K562 (cell line): ENCODE results near the gene KCTD16. TPM values are rescaled to one million over a fixed set of nuclear protein-coding genes. Genes with fewer than 3 reads are reported as not detected.

Experiments used
- ATAC-seq: fragments of 200-7000 bp; cut with Tn5 transposase; 3 replicates; pipeline ENCODE4 v1.9.1; 2020; ENCODE audit warnings: moderate library complexity
- BruUV-seq: library from RNA; stranded (reverse); fragments of 400-500 nt; replicated peaks from 2 replicates; lab custom pipeline; 2021; lab: Mats Ljungman, UMichigan
- CTCF ChIA-PET: fragments of 300-600 bp; formaldehyde crosslinking; extraction: SDS; loops from one replicate; lab custom pipeline; 2021; ENCODE audit warnings: low intra/inter-chr PET ratio; lab: Yijun Ruan, JAX
- POLR2A ChIA-PET: fragments of 300-600, 350-650 bp; sonication (Branson Sonifier 250); formaldehyde crosslinking; extraction: SDS; loops from one replicate; lab custom pipeline; 2021; ENCODE audit warnings: antibody characterized with exemption, inconsistent platforms; lab: Yijun Ruan, JAX
- DNase-seq, 4 experiments: peaks; one replicate each; pipeline versions ENCODE4 v3.0.0 to v3.0.0-alpha.2; 2011 to 2018; ENCODE audit warnings: low spot score in 3 of 4, mixed read lengths in 3 of 4; ENCODE audit errors: extremely low read depth in 1 of 4
- FAIRE-seq: peaks from 2 replicates; lab custom pipeline; 2011; peaks lifted over from hg19 to GRCh38; lab: Jason Lieb, UNC
- H2AFZ ChIP-seq: 2 replicates; pipeline ENCODE4 v1.6.0; 2011; ENCODE audit warnings: low read depth, low read length, control low read depth, inconsistent platforms
- H3K27ac ChIP-seq: fragments of 200-600 bp; 3 replicates; pipeline ENCODE4 v1.8.0; 2011; ENCODE audit warnings: low read depth, mild to moderate bottlenecking, control low read depth, inconsistent platforms, low read length, moderate library complexity, mixed read lengths; ENCODE audit errors: extremely low read depth
- H3K27me3 ChIP-seq, 2 experiments: fragments of 300-600 bp in 1 of 2; 2 replicates in 1 of 2; 3 replicates in 1 of 2; pipeline versions ENCODE4 v1.6.0 to v1.8.0; 2011; ENCODE audit warnings: inconsistent platforms in 2 of 2, low read length in 2 of 2, mild to moderate bottlenecking in 1 of 2, mixed read lengths in 1 of 2, moderate library complexity in 1 of 2; ENCODE audit not compliant: control insufficient read depth in 2 of 2, insufficient read depth in 2 of 2
- H3K36me3 ChIP-seq: fragments of 300-600 bp; 3 replicates; pipeline ENCODE4 v1.8.0; 2011; ENCODE audit warnings: mild to moderate bottlenecking, low read length, inconsistent platforms; ENCODE audit not compliant: control insufficient read depth, insufficient read depth
- H3K4me1 ChIP-seq, 2 experiments: fragments of 200-600 bp in 1 of 2; replicated peaks in 1 of 2; 2 replicates in 1 of 2; 3 replicates in 1 of 2; pipeline versions ENCODE4 v1.5.1 to v1.8.0; 2011; ENCODE audit warnings: inconsistent platforms in 2 of 2, low read length in 2 of 2, mild to moderate bottlenecking in 1 of 2, mixed read lengths in 1 of 2, moderate library complexity in 1 of 2; ENCODE audit not compliant: control insufficient read depth in 2 of 2, insufficient read depth in 2 of 2
- H3K4me2 ChIP-seq: 2 replicates; pipeline ENCODE4 v1.6.1; 2011; ENCODE audit warnings: low read length, control low read depth, inconsistent platforms, mixed read lengths; ENCODE audit not compliant: insufficient read depth
- H3K4me3 ChIP-seq: fragments of 200-600 bp; sonication (generic), shearing (Covaris generic); 2 replicates; pipeline ENCODE4 v1.5.1; 2016; ENCODE audit warnings: control low read depth, inconsistent platforms
- H3K79me2 ChIP-seq: fragments of 200-600 bp; 3 replicates; pipeline ENCODE4 v1.8.0; 2011; ENCODE audit warnings: low read length, inconsistent platforms; ENCODE audit not compliant: control insufficient read depth, insufficient read depth
- H3K9ac ChIP-seq, 2 experiments: 2 replicates each; pipeline versions ENCODE4 v1.6.0 to v1.6.1; 2011; ENCODE audit warnings: low read depth in 2 of 2, low read length in 2 of 2, control low read depth in 1 of 2, inconsistent platforms in 1 of 2, mild to moderate bottlenecking in 1 of 2, mixed read lengths in 1 of 2; ENCODE audit not compliant: insufficient read depth in 1 of 2
- H3K9me1 ChIP-seq: one replicate; pipeline ENCODE4 v1.6.0; 2011; ENCODE audit warnings: inconsistent platforms, mild to moderate bottlenecking, low read length, moderate library complexity; ENCODE audit not compliant: control insufficient read depth, insufficient read depth
- H3K9me3 ChIP-seq: replicated peaks from 2 replicates; pipeline ENCODE4 v1.5.1; 2011; ENCODE audit warnings: low read depth, low read length, inconsistent platforms; ENCODE audit not compliant: control insufficient read depth, insufficient read depth
- H4K20me1 ChIP-seq: replicated peaks from 2 replicates; pipeline ENCODE4 v1.6.1; 2011; ENCODE audit warnings: low read length, inconsistent platforms, mixed read lengths; ENCODE audit not compliant: control insufficient read depth, insufficient read depth
- HDAC2 ChIP-seq: fragments of 450-650 bp; IDR thresholded peaks from 2 replicates; pipeline ENCODE4 v1.6.1; 2016; ENCODE audit warnings: mild to moderate bottlenecking
- MXD1 ChIP-seq: fragments of 250-450 bp; sonication (Bioruptor Pico); IDR thresholded peaks from 2 replicates; pipeline ENCODE4 v1.8.0; 2021; ENCODE audit warnings: borderline replicate concordance, mild to moderate bottlenecking, moderate library complexity; ENCODE audit not compliant: poor library complexity, severe bottlenecking
- PPARD ChIP-seq: fragments of 250-450 bp; sonication (Bioruptor Pico); IDR thresholded peaks from 2 replicates; pipeline ENCODE4 v1.8.0; 2022; ENCODE audit warnings: inconsistent platforms, mild to moderate bottlenecking, moderate library complexity
- RBBP5 ChIP-seq: fragments of 200-600 bp; sonication (generic); IDR thresholded peaks from 2 replicates; pipeline ENCODE4 v1.6.1; 2012; ENCODE audit warnings: borderline replicate concordance, mild to moderate bottlenecking, low read length, control low read depth, inconsistent platforms; ENCODE audit not compliant: insufficient read depth, poor library complexity, severe bottlenecking
- STAG1 ChIP-seq: sonication (generic); formaldehyde crosslinking; IDR thresholded peaks from 2 replicates; pipeline ENCODE4 v1.5.0; 2020; ENCODE audit warnings: missing genetic modification reagents, borderline replicate concordance
- YY1 ChIP-seq, 3 experiments: IDR thresholded peaks; 2 replicates each; pipeline ENCODE4 v1.6.1; 2011; ENCODE audit warnings: low read length in 2 of 3, mild to moderate bottlenecking in 2 of 3, moderate library complexity in 2 of 3, borderline replicate concordance in 1 of 3, control low read depth in 1 of 3, low read depth in 1 of 3; ENCODE audit not compliant: insufficient read depth in 3 of 3, insufficient replicate concordance in 2 of 3, control insufficient read depth in 1 of 3, insufficient read length in 1 of 3; ENCODE audit errors: extremely low read depth in 1 of 3
- WGBS: fragments of 100-300 bp; shearing (Covaris generic); methylation state at CpG from one replicate; pipeline ENCODE4 v1.1.6; 2016; ENCODE audit warnings: low coverage, mixed read lengths; ENCODE audit not compliant: insufficient coverage; ENCODE audit errors: missing lambda C conversion rate; 5-methylcytosine and 5-hydroxymethylcytosine counted together
- in situ Hi-C: fragments of 300-500 bp; cut with MboI; formaldehyde crosslinking; loops from 4 replicates; pipeline ENCODE4 v1.15.0; 2018; ENCODE audit warnings: inconsistent platforms, mixed read lengths
- intact Hi-C: fragments of 100-400 bp; cut with micrococcal nuclease; formaldehyde crosslinking; loops from 2 replicates; pipeline ENCODE4 v1.14.2; 2022
- polyA plus RNA-seq, 8 experiments: library from polyadenylated mRNA; depleted of rRNA in 4 of 8; stranded (reverse) in 5 of 8; unstranded in 3 of 8; fragments of >200 nt; fragmentation: Nextera tagmentation in 2 of 8; fragmentation: Illumina TruSeq in 1 of 8; extraction: Ambion mirVana in 2 of 8; extraction: Trizol in 1 of 8; gene quantifications; 2 replicates each; pipeline versions ENCODE4 v1.2.1 to v1.2.3, GENCODE V29; 2011 to 2014; ENCODE audit warnings: inconsistent platforms in 1 of 8, missing spikeins in 1 of 8
- total RNA-seq, 7 experiments: library from RNA; depleted of rRNA in 6 of 7; stranded (reverse); fragments of >200 nt in 6 of 7; fragmentation: Illumina TruSeq in 2 of 7; extraction: Trizol in 2 of 7; gene quantifications; 2 replicates each; pipeline versions ENCODE4 v1.2.1 to v1.2.3, GENCODE V29; 2011 to 2021; ENCODE audit warnings: low replicate concordance in 1 of 7

The KCTD16 gene
- total and polyA plus RNA-seq, 9 of the 15 experiments (the other 6 are each of a cell fraction or from before 2014, with no cell fraction given), result 0.04 TPM; not detected in 8

- no peaks in the 10 kb centered on the region for H3K4me1 ChIP-seq
- H3K4me3 ChIP-seq, result no peak overlapping the region
- in situ Hi-C loops (no loop called here), intact Hi-C loops (no loop called here)
- no TSS peak for BruUV-seq
- no peaks in the 10 kb centered on the region for H4K20me1 ChIP-seq
- H3K9me1 ChIP-seq, result no peaks in the 10 kb centered on the region
- no peak for TF ChIP-seq MXD1 (CRISPR knock-in tag)
- TF ChIP-seq STAG1, result no peak
- TF ChIP-seq PPARD (CRISPR knock-in tag), result no peak
- TF ChIP-seq RBBP5, result no peak
- TF ChIP-seq HDAC2, result no peak
- no peak for TF ChIP-seq YY1 (IDR thresholded peaks at IDR 0.05; ENCODE audit: borderline replicate concordance in 1 of 3, control insufficient read depth in 1 of 3, extremely low read depth in 1 of 3, insufficient read depth in 3 of 3, insufficient read length in 1 of 3, insufficient replicate concordance in 2 of 3, low read depth in 1 of 3, low read length in 2 of 3)
- FAIRE-seq, result no peak
- 0% methylated on average over 1 of the region's 1 CpG for WGBS
- H2AFZ ChIP-seq, result no peak overlapping the region
- H3K27me3 ChIP-seq, result no peaks in the 10 kb centered on the region
- no peaks in the 10 kb centered on the region for H3K36me3 ChIP-seq
- no peak overlapping the region for H3K4me2 ChIP-seq
- no peaks in the 10 kb centered on the region for H3K79me2 ChIP-seq
- H3K9me3 ChIP-seq, result no peaks in the 10 kb centered on the region
- no peak overlapping the region for H3K27ac ChIP-seq
- no peak for ATAC-seq
- ChIA-PET POLR2A (no interaction called here), CTCF (no interaction called here)
- DNase-seq, result no peak
- no peak overlapping the region for H3K9ac ChIP-seq
These were observed 214.9 kb downstream of the KCTD16 start for GRCh38 chr5:144385597-144385996.
